ENCODE measurements around the gene SUN2. TPM values are rescaled to one million over a fixed set of nuclear protein-coding genes. Genes with fewer than 3 reads are reported as not detected.

Gene SUN2
- total and polyA plus RNA-seq, 4 donors = 95.4 to 495 (median 289) TPM

- Histone ChIP-seq H3K4me1 (ENCODE audit: control insufficient read depth in 1 of 2, insufficient read depth in 2 of 2, low read length in 2 of 2) (no peaks in the 10 kb centered on the region), H3K27ac (ENCODE audit: low read depth in 1 of 2, low read length in 2 of 2) (no peak overlapping the region), H3K9me3 (ENCODE audit: control insufficient read depth, low read length) (no peaks in the 10 kb centered on the region), H3K4me3 (ENCODE audit: low read length in 2 of 2) (no peak overlapping the region), H3K27me3 (ENCODE audit: control insufficient read depth in 1 of 2, insufficient read depth in 2 of 2, low read length in 1 of 2) (no peaks in the 10 kb centered on the region), H3K36me3 (ENCODE audit: control insufficient read depth in 1 of 2, insufficient read depth in 2 of 2, low read length in 1 of 2) (no peaks in the 10 kb centered on the region)
- ATAC-seq (ENCODE audit: low FRiP score) (no peak), DNase-seq (no peak)
- intact Hi-C loops (cut with DNase I) = loop anchor here (10.0 kb wide), 2 partner anchors 164 to 364 kb away; no protein-coding TSS in a partner anchor
- WGBS, 2 donors = 76 to 78% methylated on average over 12 of the region's 12 CpGs
Measured at GRCh38 chr22:38760477-38761201, 4.8 kb upstream of the SUN2 start.

DNA sequence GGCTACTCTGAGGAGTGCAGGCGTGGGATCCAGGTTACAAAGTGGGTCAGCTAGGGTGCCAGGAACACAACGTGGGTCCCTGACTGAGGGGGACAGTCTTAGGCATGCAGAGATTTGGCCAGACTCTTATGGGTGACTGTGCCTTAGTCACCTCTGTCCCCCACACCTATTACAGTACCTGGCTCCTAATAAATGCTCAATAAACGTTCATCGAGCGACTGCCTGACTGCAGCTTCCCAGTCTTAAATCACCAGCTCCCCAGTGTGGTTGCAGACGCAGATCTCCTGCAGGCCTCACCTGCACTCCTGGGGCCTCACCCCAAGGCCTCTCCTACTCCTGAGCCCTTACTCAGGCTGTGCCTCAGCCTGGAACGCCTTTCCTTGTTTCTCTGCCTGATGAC lies 3.2 kb upstream of the SUN2 start:
- no peaks in the 10 kb centered on the region for H3K36me3 ChIP-seq (ENCODE audit: control insufficient read depth in 1 of 2, insufficient read depth in 2 of 2, low read length in 1 of 2)
- intact Hi-C loops (cut with DNase I) = loop anchor here in 1 of 2 donors (5.0 kb wide), 1 partner anchor 33 kb away; the partner anchor contains the start of gene DNAL4
- H3K4me3 ChIP-seq (ENCODE audit: low read length in 2 of 2) = no peak overlapping the region
- no peak overlapping the region for H3K27ac ChIP-seq (ENCODE audit: low read depth in 1 of 2, low read length in 2 of 2)
- no peaks in the 10 kb centered on the region for H3K4me1 ChIP-seq (ENCODE audit: control insufficient read depth in 1 of 2, insufficient read depth in 2 of 2, low read length in 2 of 2)
- no peaks in the 10 kb centered on the region for H3K27me3 ChIP-seq (ENCODE audit: control insufficient read depth in 1 of 2, insufficient read depth in 2 of 2, low read length in 1 of 2)
- 82 to 85% methylated on average over 7 of the region's 7 CpGs for WGBS, 2 donors
- no peaks in the 10 kb centered on the region for H3K9me3 ChIP-seq (ENCODE audit: control insufficient read depth, low read length)
- DNase-seq (no peak), ATAC-seq (ENCODE audit: low FRiP score) (no peak)

DNA sequence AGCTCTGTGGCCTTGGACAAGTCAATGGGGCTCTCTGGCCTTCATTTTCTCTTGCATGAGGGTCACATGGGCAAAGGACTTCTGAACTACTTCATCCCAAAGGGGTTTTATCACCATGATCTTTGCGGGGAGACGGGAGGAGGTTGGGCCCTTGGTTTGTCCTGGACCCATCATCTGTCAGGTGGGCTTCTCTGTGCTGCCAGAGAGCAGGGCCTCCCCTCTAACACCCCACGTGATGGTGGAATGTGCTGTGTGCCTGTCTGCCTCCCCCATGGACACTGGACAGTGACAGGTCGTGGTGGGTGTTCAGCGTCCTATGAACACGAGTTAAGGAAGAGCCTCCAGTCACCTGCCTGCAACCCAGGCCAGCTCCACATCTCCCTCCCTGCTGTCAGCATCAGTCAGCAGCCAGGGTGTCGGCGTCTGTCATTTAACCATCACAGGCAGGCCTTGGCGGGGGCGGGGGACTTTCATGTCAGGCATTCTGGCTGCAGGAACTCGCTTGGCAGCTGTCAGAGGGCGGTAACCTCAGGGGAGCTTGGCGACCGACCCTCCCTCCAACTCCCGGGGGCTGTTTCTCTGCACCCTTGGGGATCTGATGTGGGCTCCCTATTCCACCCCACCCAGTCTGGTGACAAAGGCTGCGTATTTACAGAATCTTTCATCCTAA lies 2.6 kb upstream of the SUN2 start:
- H3K9me3 ChIP-seq (ENCODE audit: control insufficient read depth, low read length) = no peaks in the 10 kb centered on the region
- 76 to 84% methylated on average over 16 of the region's 16 CpGs for WGBS, 2 donors
- no peaks in the 10 kb centered on the region for H3K27me3 ChIP-seq (ENCODE audit: control insufficient read depth in 1 of 2, insufficient read depth in 2 of 2, low read length in 1 of 2)
- intact Hi-C loops (cut with DNase I) = loop anchor here in 1 of 2 donors (5.0 kb wide), 1 partner anchor 34 kb away; the partner anchor contains the start of gene DNAL4
- no peaks in the 10 kb centered on the region for H3K36me3 ChIP-seq (ENCODE audit: control insufficient read depth in 1 of 2, insufficient read depth in 2 of 2, low read length in 1 of 2)
- ATAC-seq (ENCODE audit: low FRiP score) = no peak
- no peaks in the 10 kb centered on the region for H3K4me1 ChIP-seq (ENCODE audit: control insufficient read depth in 1 of 2, insufficient read depth in 2 of 2, low read length in 2 of 2)
- H3K27ac ChIP-seq (ENCODE audit: low read depth in 1 of 2, low read length in 2 of 2) = no peak overlapping the region
- H3K4me3 ChIP-seq (ENCODE audit: low read length in 2 of 2) = no peak overlapping the region
- no peak for DNase-seq

- no peak overlapping the region for H3K27ac ChIP-seq (ENCODE audit: low read depth in 1 of 2, low read length in 2 of 2)
- intact Hi-C loops (cut with DNase I) = loop anchor here in 1 of 2 donors (5.0 kb wide), 1 partner anchor 35 kb away; the partner anchor contains the start of gene DNAL4
Measured at GRCh38 chr22:38757464-38757757, 1.6 kb upstream of the SUN2 start.

GRCh38 chr22:38756711-38757463 lies 1.1 kb upstream of the SUN2 start:
- intact Hi-C loops (cut with DNase I) = loop anchor here in 1 of 2 donors (5.0 kb wide), 1 partner anchor 35 kb away; the partner anchor contains the start of gene DNAL4
- no peak for DNase-seq
- Histone ChIP-seq H3K27me3 (ENCODE audit: control insufficient read depth in 1 of 2, insufficient read depth in 2 of 2, low read length in 1 of 2) (no peaks in the 10 kb centered on the region), H3K9me3 (ENCODE audit: control insufficient read depth, low read length) (no peaks in the 10 kb centered on the region), H3K4me1 (ENCODE audit: control insufficient read depth in 1 of 2, insufficient read depth in 2 of 2, low read length in 2 of 2) (no peaks in the 10 kb centered on the region), H3K4me3 (ENCODE audit: low read length in 2 of 2) (no peak overlapping the region), H3K27ac (ENCODE audit: low read depth in 1 of 2, low read length in 2 of 2) (no peak overlapping the region), H3K36me3 (ENCODE audit: control insufficient read depth in 1 of 2, insufficient read depth in 2 of 2, low read length in 1 of 2) (peaks cover 0 to 1% of the 10 kb centered on the region in 2 donors)
- WGBS, 2 donors = 69 to 71% methylated on average over 17 of the region's 17 CpGs
- no peak for ATAC-seq (ENCODE audit: low FRiP score)

More at GRCh38 chr22:38757464-38757757, 1.6 kb upstream of the SUN2 start:
- no peak for DNase-seq
- H3K9me3 ChIP-seq (ENCODE audit: control insufficient read depth, low read length) = no peaks in the 10 kb centered on the region
- no peak for ATAC-seq (ENCODE audit: low FRiP score)
- no peaks in the 10 kb centered on the region for H3K27me3 ChIP-seq (ENCODE audit: control insufficient read depth in 1 of 2, insufficient read depth in 2 of 2, low read length in 1 of 2)
- 81 to 86% methylated on average over 4 of the region's 4 CpGs for WGBS, 2 donors
- no peaks in the 10 kb centered on the region for H3K4me1 ChIP-seq (ENCODE audit: control insufficient read depth in 1 of 2, insufficient read depth in 2 of 2, low read length in 2 of 2)
- no peaks in the 10 kb centered on the region for H3K36me3 ChIP-seq (ENCODE audit: control insufficient read depth in 1 of 2, insufficient read depth in 2 of 2, low read length in 1 of 2)
- H3K4me3 ChIP-seq (ENCODE audit: low read length in 2 of 2) = no peak overlapping the region

- Histone ChIP-seq H3K4me1 (ENCODE audit: control insufficient read depth in 1 of 2, insufficient read depth in 2 of 2, low read length in 2 of 2) (no peaks in the 10 kb centered on the region), H3K36me3 (ENCODE audit: control insufficient read depth in 1 of 2, insufficient read depth in 2 of 2, low read length in 1 of 2) (peaks cover 0 to 13% of the 10 kb centered on the region in 2 donors), H3K27me3 (ENCODE audit: control insufficient read depth in 1 of 2, insufficient read depth in 2 of 2, low read length in 1 of 2) (no peaks in the 10 kb centered on the region), H3K9me3 (ENCODE audit: control insufficient read depth, low read length) (no peaks in the 10 kb centered on the region), H3K4me3 (ENCODE audit: low read length in 2 of 2) (peak overlapping the region; percentile 68 to 93), H3K27ac (ENCODE audit: low read depth in 1 of 2, low read length in 2 of 2) (peak overlapping the region; percentile 96 to 97)
- 0 to 1% methylated on average over 61 to 74 of the region's 74 CpGs for WGBS, 2 donors
- peak; percentile 96 to 99 for DNase-seq
- intact Hi-C loops (cut with DNase I) = loop anchor here in 1 of 2 donors (2.0 to 5.0 kb wide), 2 partner anchors 37 to 51 kb away; partner anchors contain the start of genes DNAL4 and GTPBP1
- peak; percentile 92 for ATAC-seq (ENCODE audit: low FRiP score)
Measured at GRCh38 chr22:38755155-38755910, 465 bp downstream of the SUN2 start.

GRCh38 chr22:38754751-38755154 lies 1.0 kb downstream of the SUN2 start:
- DNase-seq = peak in 1 of 2 donors; percentile 69
- H3K27ac ChIP-seq (ENCODE audit: low read depth in 1 of 2, low read length in 2 of 2) = peak overlapping the region; percentile 83 to 96
- intact Hi-C loops (cut with DNase I) = loop anchor here (2.0 to 5.0 kb wide), 3 partner anchors 37 to 50 kb away; partner anchors contain the start of genes DNAL4 (in 1 of the 2) and GTPBP1 (in 1 of the 2)
- peak; percentile 1 for ATAC-seq (ENCODE audit: low FRiP score)
- 1% methylated on average over 12 of the region's 12 CpGs for WGBS, 2 donors
- H3K4me1 ChIP-seq (ENCODE audit: control insufficient read depth in 1 of 2, insufficient read depth in 2 of 2, low read length in 2 of 2) = no peaks in the 10 kb centered on the region
- peak overlapping the region; percentile 13 to 59 for H3K4me3 ChIP-seq (ENCODE audit: low read length in 2 of 2)
- no peaks in the 10 kb centered on the region for H3K9me3 ChIP-seq (ENCODE audit: control insufficient read depth, low read length)
- H3K27me3 ChIP-seq (ENCODE audit: control insufficient read depth in 1 of 2, insufficient read depth in 2 of 2, low read length in 1 of 2) = no peaks in the 10 kb centered on the region
- H3K36me3 ChIP-seq (ENCODE audit: control insufficient read depth in 1 of 2, insufficient read depth in 2 of 2, low read length in 1 of 2) = peaks cover 0 to 16% of the 10 kb centered on the region in 2 donors

Measured in aorta (tissue), 5 donors.